Measurements from ENCODE around the gene TAS2R9.
"Not testable (repeated sequence)": the region's sequence is repeated elsewhere in the genome, so short reads cannot be mapped to it uniquely, and the experiment has no call there.

TAS2R9 gene, protein sequence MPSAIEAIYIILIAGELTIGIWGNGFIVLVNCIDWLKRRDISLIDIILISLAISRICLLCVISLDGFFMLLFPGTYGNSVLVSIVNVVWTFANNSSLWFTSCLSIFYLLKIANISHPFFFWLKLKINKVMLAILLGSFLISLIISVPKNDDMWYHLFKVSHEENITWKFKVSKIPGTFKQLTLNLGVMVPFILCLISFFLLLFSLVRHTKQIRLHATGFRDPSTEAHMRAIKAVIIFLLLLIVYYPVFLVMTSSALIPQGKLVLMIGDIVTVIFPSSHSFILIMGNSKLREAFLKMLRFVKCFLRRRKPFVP

DNA sequence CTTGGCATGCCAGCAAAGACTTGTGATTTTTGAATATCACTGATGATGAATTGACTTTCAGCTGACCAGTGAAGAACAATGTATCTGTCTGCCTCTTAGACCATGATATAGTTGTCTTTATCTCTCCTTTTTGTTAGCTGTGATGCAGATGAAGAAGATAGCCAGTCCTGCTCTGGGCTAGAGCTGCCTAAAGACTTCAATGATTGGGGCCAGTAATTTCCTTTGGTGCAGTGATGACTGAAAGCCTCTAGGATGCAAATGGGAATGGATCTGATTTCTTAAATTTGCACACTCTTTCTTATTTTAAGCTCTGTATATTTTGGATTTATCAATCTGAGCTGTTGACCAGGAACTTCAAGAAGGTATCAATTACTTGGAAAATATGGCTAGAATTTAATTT lies at the start of gene TAS2R9:
TSS of gene TAS2R9 (minus strand) at position 101 of the 400 bp plus-strand sequence. CDS start at position 8, 93 bp downstream.
- no peak for DNase-seq (ENCODE audit: low read depth)

DNA sequence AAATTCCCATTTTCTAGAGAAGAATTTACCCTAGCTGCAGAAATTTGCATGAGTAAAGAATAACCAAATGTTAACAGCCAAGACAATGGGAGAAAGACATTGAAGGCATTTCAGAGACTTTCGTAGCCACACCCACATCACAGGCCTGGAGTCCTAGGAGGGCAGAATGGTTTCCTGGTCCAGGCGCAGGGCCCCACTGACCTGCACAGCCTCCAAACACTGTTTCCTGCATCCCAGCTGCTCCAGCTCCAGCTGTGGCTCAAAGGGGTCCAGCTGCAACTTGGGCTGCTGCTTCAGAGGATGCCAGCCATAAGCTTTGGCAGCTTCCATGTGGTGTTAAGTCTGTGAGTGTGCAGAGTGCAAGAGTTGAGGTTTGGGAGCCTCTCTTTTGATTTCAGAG lies 45.8 kb upstream of the TAS2R9 start:
- no peak for DNase-seq (ENCODE audit: low read depth)

DNA sequence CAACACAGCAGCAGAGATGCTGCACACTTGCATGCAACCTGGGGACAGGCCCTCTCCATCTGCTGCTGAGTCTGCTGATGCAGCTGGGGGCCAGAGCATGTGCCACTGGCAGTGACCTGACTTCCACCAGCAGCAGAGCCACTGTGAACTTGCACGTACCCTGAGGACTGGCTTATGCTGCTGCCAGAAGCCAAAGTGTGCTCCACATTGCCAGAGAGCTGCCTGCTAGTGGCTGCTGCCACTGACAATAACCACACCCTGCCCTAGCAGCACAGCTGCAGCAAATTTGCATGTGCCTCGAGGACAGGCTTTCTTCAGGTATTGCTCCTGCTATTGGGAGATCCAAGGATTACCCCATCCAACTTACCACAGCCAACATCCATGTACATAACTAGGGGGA lies 43.8 kb upstream of the TAS2R9 start:
- DNase-seq (ENCODE audit: low read depth): no peak

DNA sequence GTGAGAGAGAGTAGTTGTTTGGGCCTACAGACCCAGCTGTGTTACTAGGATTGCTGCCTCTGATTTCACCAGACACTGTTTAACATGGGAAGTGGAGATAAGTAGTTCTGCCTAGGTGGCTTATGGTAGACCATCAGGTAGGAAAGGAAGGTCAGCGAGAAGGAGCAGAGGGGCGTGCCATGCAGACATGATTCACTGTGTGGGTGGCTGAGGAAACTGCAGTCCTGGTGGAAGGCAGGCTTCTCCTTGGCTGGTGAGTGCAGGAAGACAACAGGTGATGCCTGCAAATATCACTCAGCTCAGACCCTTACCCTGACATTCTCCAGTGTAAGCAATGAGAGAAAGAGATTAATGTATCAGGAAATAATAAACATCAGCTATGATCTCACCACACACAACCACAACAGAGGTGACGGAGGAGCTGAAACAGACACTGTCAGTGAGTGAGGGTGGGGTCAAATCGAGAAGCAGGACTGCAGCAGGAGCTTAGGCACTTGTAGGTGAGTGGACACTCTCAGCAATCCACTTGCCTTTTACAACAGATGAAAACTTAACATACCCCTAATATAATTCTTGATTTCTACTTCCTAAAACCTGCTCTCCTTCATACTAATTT lies 41.4 kb upstream of the TAS2R9 start:
- no peak for DNase-seq (ENCODE audit: low read depth)

DNA sequence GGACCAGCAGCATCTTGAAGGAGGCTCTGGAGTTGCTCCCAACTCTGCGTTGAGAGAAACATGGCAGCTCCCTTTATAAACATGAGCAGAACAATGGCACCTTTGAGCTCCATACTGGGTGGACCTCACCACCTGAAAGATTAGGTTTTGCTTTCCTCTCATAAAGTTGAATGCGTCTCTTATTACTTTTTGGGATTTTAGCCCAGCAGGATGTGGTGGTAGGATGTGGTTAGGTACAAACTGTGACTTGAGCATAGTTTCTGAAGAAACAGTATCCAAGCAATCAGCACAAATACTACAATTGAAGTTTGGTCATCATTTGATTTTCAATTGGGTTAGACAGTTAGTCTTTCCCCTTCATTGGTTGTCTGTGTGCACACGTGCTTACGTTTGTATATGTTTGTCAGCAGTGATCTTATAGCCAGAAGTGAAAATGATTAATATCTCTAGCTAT lies 39.5 kb upstream of the TAS2R9 start, which contains the start of gene PRR4:
TSS of gene PRR4 (minus strand) at position 51 of the 454 bp plus-strand sequence. CDS start at position 13, 38 bp downstream.
- no peak for DNase-seq (ENCODE audit: low read depth)

DNA sequence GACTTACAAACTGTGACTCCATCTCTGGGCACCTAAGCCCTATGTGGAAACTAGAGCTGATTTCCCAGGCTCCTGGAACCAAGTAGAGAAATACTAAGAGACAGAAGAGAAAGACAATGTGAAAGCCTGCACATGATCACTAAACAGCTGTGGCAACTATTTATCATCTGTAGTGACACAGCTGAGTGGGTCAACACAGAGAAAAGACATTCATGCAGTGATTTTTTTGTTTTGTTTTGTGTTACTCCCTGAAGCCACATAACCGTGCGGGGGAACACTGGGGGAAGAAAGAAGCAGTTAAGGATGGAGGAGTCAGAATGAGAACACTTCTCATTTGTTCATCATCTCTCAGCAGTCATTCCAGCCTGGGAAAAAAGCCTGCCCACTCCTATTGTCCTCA lies 37.8 kb upstream of the TAS2R9 start:
- no peak for DNase-seq (ENCODE audit: low read depth)

DNA sequence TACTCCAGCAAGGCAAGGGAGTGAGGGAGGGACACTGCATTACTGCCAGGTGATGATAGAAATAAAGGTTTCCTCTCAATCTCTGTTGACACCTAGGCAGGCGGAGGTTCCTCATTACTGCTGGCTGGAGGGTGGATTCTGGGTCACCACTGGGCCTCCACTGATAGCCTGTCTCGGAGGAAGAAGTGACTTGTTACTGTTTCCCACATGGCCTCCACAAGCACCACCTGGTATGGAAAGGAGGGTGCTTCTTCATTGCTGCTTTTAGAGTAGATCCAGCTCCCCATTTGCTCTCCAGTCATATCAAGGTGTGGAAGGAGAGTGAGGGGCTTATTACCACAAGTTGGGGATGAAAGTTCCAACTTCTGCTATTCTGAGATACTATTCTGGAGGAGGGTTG lies 32.9 kb upstream of the TAS2R9 start:
- no peak for DNase-seq (ENCODE audit: low read depth)

DNA sequence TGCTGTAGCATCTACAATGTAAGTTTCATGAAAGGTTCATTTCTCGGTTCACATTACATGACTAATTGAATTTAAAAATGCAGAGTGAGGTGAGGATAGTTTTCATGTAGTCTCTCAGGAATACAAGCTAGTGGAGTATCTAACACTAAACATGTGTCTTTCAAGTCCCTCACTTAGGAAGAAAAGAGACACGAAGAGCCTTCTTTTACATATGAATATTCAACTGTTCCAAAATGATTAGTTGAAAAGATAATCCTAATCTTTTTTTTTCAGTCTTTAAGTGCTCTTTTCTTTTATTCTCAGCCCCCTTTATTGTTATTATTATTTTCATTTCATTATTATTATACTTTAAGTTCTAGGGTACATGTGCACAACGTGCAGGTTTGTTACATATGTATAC lies 28.5 kb upstream of the TAS2R9 start:
- DNase-seq (ENCODE audit: low read depth): no peak

DNA sequence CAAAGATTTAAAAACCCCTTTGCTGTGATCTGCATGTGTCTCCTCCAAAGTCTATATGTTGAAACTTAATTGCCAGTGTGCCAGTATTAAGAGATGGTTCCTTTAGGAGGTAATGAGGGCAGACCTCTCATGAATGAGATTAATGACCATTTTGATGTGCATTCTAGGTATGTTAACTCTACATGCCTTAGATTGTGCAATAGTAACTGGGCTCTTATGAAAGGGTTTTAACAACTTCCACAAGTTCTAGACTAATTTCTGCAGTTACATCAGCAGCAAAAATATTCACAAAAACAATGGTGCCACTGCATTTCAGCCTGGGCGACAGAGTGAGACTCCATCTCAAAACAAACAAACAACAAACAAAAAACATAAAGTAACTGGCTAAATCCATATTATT lies 20.0 kb upstream of the TAS2R9 start:
- DNase-seq (ENCODE audit: low read depth): no peak

DNA sequence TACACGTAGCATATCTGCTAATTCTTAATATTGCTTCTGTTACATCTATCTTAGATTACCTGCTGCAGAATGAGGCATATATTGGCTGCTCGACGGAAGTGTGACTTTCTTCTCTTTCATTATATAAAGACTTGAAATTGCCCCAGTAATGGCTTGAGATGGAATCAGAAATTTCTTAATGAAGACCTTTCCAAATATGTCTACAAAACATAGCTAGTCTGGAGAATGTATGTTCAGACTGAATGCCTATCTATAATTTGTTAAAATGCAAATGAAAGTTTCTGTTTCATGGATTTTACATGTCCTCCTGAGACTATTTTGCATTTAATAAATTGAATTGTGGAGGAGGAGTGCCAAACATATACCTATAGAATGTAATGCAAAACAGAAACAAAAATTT lies 16.3 kb upstream of the TAS2R9 start, which contains the start of gene TAS2R10:
TSS of gene TAS2R10 (minus strand) at position 101 of the 400 bp plus-strand sequence. CDS start at position 12, 89 bp downstream.
- DNase-seq (ENCODE audit: low read depth): no peak

DNA sequence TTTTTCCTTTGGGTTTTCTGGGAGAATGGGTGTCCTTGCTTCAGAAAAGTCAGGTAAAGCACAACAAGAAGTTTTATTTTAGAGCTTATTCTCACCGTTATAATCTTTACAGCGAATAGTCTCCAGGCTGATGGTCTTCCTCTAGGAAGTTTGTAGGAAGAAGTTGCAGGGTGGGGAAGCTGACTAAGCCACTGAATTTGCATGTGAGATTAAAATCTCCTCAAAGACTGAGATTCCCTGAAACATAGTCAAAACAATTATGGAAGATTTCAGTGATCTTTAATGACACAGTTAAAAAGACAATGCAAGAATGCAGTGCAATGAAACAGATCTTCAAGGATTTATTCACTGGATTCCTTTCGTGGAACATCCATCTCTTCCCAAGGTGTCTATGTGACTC lies 15.0 kb upstream of the TAS2R9 start:
- DNase-seq (ENCODE audit: low read depth): no peak

DNA sequence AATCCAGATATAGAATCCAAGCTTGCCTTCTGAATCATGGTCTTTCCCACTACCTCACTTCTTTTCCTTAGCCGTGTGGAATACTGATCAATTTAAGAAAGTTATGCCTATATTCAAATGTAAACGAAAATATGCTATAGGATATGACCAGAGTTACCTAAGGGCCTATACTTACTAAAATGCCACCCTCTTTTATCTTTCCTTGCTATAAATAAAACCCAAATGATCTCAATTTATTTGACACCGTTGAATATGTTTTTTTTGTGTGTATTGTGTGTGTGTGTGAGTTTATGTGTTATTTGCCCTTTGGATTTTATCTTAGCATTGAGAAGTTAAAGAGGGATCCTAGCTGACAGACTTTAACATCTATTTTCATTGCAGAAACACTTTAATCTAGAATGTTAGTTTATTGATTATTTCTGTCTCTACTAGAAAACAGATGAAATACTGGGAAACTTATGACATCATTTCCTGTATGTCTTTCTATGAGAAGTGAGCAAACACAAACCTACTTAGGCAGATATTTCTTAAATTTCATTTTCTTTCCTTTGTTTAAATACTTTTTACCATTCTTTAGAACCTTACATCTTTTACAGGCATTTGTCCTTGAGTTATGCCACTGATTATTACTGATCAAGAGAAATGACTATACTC lies 2.0 kb upstream of the TAS2R9 start:
- DNase-seq (ENCODE audit: low read depth): no peak

DNA sequence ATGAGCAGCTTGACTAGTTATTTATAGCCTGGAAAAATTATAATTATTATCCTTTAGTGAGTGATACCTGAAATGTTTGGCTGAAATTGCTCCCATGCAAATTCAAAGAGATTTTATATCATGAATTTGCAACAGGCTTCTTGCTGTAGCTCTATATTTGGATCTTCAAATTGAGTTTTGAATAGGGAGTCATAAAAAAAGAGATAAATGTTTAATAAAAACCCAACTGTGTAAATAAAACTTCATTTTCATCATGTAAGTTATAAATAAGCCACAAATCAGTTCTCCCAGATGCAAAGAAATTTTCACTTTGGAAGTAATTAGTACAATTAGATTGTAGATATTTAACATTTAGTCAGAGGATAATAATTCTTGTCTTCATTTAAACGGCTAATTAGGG lies 2.8 kb downstream of the TAS2R9 start, which contains the start of gene TAS2R8:
TSS of gene TAS2R8 (minus strand) at position 101 of the 400 bp plus-strand sequence. CDS start 306 bp downstream, outside the sequence.
- no peak for DNase-seq (ENCODE audit: low read depth)

DNA sequence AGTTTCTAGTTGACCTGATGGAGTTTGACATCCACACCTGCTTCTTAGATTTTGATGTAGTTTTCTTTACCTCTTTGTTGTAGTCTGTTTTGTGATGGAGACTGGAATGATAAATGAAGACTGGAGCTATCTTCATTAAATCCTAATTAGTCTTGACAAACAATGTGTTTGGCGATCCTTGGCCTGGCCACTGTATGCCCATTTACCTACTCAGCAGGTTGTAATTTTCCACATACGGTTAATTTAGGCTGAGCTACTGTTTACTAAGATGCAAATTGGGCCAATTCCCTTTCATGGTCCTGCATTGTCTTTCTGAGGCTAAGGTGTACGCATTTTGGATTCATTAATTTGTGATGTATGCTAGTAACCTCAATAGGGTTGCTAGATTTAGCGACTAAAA lies 7.4 kb downstream of the TAS2R9 start, which contains the start of gene TAS2R7:
TSS of gene TAS2R7 (minus strand) at position 41 of the 400 bp plus-strand sequence. CDS start 57 bp downstream, outside the sequence.
- no peak for DNase-seq (ENCODE audit: low read depth)

DNA sequence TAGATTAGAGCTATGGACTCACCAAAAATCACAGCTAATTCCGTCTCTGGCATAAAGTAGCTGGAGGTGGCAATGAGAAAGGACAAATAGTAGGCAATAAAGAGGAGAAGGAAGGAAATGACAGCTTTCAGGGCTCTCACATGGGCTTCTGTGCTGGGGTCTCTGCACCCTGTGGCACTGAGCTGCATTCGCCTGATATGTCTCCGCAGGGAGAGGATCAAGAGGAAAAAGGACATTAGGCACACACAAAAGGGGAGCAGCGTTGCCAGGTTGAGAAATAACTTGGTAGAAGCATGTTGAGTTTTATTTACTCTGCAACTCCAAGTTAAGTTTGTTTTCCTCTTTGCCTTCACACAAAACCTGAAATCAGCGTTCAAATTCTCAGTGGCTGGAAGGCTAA lies 8.2 kb downstream of the TAS2R9 start:
- DNase-seq (ENCODE audit: low read depth): no peak

DNA sequence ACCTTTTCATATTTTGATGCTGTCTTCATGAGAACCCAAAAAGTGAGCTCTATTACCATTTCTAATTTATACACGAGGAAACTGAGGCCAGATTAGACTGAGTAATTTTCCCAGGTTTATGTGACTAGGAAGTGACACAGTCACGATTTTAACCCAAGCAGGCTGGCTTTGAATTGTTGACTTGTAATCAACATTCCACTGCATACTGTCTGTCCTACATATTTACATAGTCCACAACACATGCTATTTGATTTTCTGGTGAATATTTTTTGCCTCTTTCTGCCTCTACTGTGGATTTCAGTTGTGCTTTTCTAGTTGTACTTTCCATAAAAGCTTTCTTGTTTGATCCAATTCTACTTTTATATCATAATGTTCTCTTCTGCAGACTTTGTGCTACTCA lies 15.7 kb downstream of the TAS2R9 start:
- no peak for DNase-seq (ENCODE audit: low read depth)

DNA sequence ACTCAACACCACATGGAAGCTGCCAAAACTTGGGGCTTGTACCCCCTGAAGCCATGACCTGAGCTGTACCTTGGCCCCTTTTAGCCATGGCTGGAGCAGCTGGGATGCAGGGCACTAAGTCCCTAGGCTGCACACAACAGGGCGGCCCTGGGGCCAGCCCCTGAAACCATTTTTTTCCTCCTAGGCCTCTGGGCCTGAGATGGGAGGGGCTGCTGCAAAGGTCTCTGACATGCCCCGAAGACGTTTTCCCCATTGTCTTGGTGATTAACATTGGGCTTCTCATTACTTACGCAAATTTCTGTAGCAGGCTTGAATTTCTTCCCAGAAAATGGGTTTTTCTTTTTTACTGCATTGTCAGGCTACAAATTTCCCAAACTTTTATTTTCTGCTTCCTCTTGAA lies 18.2 kb downstream of the TAS2R9 start:
- DNase-seq (ENCODE audit: low read depth): not testable (repeated sequence)

DNA sequence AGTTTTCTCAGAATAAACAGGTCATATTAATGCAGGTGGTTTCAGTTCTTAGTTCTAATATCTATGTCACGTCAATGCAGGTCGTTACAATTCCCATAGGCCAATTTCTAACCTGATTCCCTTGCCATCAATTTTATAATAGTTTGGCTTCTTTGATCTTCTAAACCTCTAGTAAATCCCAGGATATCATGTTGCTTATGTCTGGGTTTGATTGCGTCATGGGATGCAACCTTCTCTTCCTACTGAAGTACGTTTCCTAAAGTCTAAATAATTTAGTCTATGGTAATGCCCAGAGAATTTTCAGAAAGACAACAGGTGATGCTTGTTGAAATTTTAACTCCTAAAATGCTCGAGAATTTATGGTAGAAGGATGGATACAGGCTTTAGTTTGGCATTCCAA lies 26.7 kb downstream of the TAS2R9 start:
- DNase-seq (ENCODE audit: low read depth): no peak

DNA sequence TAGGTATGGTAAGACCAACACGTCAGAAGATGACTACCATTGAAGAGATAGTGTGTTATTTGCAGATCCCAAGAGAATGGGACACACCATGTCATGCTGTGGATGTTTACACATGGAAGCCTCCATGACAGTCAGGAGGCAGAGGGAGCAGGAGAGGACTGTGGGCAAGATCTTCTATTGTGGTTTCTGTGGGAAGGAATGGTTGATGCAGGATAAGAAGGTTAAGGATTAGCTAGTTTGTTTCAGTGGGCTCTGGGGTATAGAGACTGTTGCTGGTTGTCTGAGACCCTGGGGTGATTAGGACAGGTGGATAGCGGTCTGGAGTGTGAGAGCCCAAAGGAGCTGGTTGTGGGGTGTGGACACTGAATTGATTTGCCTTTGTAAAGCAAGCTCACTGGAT lies 30.9 kb downstream of the TAS2R9 start:
- no peak for DNase-seq (ENCODE audit: low read depth)

DNA sequence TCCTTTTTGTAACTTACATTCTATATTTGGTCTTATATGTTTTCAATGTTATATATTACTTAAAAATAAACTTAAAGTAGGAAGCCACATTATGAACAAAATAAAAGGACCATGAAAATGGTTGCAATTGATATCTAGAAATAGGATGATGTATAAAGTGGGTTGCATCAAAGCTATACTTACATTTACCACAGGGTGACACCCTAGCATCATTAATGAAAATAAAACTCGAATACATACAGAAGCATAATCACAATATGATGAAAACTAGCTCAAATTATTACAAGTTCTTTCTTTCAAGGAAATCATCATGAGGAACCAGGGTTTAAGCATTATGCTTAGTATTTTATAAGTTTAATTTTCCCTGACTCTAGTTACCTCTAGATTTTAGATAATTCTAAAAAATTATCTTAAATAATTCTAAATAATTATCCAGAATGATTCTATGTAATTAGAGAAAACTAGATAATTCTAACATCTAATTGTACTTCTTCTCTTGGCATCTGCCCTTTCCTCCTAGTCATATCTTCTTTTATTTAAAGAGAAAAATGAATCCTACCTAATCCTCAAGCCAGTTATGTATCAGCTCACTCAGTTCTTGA lies 38.7 kb downstream of the TAS2R9 start:
- DNase-seq (ENCODE audit: low read depth): no peak

DNA sequence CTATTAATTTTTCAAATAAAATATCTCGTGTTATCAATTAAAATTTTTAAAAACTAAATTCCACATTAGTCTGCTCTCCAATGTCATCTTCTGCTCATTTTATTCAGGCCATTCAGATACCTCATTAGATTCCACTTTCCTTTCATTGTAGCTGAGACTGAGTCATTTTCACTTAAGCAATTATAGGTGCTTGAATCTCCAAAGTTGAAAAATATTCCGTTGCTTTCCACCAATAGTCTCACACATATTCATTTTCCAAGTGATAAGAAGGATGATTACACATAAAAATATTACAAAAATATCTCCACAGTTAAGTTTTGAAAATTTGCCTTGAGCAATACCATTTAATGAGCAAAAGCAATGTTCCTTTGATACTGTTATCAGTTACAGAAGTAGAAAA lies 50.3 kb downstream of the TAS2R9 start:
- DNase-seq (ENCODE audit: low read depth): no peak

Data from activated T-helper 9 cell treated with anti-CD3 and anti-CD28 coated beads, Interleukin-2, amount 50 U/mL, for 16 hours (primary cell).